ENCODE results near the gene PACRG.

PACRG gene

DNA sequence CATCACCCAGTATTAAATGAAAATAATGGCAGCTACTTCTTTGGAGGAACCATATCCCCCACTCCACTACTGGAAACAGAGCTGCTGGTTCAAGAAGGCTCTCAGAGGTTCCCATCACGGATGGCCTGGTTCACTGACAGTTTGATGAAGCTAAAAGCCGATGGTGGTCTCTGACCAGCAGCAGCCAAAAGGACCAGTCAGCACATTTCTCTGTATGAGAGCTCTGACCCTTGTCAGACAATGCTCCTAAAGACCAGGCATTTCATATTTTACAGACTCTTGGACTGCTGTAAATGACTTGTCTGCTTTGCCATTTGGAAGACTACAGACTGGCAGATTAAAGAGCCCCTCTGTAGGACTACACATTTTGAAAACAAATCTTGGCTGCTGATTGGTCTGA is 16.8 kb upstream of the PACRG start:
- no peak for DNase-seq

DNA sequence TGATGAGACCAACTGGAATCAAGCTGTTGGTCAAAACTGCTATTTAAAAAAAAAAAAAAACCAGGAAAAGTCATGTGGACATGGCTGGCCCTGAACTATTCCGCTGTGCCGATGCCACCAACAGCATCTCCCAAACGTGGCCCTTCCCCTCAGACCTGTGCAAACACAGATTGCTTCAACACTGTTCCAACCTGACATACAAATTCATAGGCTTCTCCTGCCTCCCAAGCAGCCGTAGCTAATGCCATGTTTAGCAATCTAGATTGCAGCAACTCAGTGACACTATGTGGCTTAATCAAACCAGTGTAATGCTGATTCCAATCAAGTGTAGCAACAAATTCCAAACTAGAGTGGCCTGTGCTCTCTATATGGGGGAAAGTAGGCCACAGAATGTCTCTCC is 16.4 kb upstream of the PACRG start:
- DNase-seq, result no peak

DNA sequence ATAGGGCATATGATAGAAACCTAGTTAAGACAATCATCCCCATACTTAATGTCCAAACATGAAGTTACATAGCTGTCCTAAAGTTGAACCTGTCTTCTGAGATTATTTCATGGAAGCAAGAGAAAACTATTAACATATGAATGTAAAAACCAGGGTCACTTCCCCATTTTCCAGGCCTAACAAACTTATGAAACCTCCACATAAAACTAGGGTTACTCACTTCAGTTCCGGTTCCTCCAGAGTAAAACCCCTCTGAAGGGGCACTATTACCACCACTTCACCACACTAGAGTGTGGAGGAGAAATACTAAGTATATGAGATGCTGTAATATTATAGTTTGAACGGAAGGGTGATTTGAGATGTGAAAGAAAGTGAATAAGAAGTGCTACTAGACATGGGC is 15.1 kb upstream of the PACRG start:
- DNase-seq, result no peak

DNA sequence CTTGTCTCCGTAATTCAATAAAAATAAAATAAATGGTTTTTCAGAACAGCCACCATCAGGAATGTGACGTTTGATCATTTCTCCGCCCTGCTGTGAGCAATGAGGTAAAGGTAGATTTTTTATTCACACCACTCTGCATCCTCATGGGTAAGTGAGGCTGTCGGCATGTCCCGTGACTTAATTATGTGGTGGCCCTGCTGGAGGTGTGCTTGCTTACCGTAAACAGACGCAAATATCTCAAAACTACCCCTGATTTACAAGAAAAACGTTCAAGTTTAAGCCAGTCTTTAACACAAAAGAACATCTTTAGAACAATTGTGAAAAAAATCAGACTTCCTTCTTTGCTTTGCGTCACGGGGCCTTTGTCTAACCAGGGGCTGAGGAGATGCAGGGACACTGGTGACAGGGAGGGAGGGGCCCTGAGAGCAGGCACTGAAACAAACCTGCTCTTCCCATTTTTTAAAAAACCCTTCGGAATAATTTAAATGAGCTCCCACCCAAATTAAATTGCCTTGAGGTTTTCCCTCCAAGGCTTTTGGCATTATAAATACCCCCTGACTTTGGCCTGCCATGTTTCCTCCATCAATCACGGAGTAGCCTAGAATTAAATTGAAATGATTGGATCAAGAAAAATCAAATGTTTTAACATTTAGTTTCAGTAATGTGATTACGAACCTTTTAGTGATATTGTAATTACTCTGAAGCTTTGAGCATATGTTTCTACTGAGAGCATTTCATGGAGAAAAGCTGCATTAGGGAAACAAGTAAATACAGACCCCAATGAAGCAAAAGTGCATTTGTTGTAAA is 13.6 kb upstream of the PACRG start:
- DNase-seq, result no peak

DNA sequence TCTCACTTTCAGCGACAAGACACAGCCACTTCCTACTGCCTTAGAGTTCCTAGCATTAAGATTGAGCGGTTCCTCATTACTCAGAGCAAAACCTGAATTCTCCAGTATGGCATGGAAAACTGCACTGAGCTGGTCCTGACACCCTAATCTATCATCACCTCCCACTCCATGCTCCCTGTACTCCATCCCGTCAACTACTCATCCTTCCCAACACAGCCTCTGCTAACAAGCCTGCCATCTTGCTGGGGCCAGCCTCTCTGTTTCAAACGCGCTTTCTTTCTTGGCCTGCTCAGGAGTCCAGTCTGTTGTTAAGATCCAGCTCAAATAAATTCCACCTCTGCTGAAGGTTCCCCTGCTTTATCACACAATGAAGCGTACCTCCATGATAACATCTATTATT is 12.2 kb upstream of the PACRG start:
- DNase-seq, result no peak

DNA sequence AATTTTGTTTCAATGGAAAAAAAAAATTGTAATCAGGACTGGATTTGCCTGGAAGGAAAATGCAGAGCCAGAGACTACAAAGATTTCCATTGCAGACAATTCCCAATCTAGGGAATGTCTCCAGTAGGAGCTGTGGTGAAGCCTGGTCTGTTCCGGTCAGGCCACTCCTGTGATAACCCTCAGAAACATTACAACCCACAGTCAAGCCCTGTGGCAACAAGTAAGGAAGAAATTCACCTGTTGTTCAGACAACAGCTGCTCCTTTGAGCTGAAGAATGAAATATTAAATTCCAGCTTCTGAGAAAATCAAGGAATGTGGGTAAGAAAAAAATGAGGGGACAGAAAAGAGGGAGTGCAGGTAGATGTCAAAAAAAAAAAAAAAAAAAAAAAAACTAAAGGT is 8.2 kb upstream of the PACRG start:
- DNase-seq, result no peak

DNA sequence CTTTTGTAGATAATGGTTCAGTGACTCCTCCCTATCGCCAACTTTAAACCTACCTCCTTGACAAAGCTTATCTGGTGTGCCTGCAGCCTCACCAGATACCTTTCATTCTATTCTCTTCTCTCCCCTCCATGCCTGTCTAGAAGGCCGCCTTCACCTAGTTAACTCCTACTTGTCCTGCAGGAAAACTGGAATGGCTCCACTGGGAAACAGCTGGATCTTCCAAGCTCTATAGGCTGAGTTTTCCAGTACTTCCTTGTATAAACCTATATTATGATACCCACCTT is 6.4 kb upstream of the PACRG start:
- no peak for DNase-seq

DNA sequence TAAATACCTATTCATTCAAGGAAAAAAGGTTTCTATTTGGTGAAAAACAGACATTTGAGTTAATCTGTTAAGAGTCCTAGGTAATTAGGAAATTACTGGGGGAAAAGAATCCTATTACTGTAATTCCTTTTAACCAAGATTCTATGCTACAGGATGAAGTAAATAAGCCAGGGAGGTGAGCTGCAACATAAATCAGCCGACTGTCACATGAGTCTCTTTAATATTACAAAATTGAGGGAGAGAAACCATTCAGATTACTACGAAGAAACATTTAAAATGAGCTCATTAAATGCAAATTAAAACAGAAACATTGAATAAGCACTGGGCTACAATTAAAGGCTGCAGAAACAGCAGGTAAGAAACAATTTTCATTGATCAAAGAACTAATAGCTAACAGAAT is 5.5 kb upstream of the PACRG start:
- no peak for DNase-seq

DNA sequence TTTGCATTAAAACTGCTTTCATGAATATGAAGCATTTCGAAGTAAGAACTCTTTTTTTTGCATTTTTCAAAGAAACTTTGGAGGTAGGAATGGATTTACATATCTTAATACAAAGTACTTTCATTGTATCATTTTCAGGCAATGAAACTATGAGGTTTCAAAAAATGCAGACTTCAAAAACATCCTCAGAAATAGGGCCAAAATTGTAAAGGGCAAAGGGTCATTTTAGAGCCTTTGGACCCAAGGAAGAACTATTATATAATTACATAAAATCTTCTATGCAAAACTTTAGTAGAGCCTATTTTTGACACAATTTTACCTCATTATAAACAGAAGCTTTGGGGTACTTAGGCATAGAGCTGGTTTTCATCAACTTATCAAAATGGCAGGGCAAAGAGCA is 5.1 kb upstream of the PACRG start:
- no peak for DNase-seq

DNA sequence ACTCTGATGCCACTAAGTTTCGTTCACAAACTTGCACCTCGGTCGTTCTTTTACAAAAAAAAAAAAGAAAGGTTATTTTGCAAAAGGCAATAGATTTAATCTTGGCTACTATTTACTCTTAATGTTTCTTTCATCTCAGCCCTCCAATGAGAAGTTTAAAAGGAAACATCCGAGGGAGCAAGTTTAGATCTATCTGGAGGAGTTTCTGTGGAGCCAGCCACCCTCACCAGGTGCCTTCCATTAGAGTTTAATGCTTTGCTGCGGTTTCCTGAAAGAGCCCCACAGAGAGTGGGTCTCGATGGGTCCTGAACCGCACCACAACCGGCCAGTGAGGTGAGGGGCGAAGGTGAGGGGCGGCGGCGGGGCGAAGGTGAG is 840 bp upstream of the PACRG start:
- DNase-seq, result no peak

DNA sequence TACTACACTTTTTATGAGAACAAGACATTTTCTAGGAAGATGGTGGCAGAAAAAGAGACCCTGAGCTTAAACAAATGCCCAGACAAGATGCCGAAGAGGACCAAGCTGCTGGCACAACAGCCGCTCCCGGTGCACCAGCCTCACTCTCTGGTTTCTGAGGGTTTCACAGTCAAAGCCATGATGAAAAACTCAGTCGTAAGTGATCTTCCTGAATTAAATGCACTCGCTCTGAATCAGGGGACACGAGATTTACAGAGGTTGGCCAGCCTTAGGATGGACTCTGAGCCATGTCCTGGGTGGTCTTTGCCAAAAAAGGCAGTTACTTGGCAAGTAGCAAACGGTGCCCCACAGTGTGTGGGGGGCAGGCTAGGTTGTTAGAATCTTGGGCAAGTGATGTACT is 423 bp downstream of the PACRG start:
- DNase-seq, result no peak

DNA sequence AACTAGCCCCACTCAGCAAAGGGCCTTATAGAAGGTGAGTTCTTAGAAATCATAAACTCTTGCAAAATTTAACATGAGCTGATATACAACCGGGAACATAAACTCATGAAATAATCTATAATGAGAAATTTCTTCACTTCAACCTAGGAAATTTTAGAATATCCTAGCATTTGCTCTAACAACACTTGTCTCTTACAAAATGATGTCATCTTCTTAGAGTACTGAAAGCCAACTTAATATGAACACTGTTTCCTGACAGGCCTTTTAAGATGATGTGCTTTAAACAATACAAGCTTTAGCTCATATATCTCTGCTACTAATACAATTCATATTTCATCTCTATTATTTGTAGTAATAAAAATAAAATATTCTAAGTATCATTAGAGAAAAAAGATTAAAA is 932 bp downstream of the PACRG start:
- no peak for DNase-seq

DNA sequence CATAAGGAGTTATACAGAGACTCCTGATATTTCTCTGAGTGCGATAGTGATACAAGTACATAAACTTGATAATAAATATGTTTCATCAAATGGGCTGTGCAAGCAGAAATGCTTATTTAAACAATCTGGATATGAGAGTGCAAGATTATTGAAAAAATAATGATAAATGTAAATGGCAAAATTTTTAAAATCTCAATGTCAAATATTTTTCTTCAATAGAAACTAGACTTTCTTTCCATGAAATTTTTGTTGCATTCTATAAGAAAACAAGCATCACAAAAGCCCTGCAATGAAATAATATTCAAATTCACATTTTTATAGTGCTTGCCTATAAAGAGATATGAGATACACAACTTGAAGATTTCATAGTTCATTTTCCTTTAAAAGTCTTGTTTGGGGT is 2.7 kb downstream of the PACRG start:
- no peak for DNase-seq

DNA sequence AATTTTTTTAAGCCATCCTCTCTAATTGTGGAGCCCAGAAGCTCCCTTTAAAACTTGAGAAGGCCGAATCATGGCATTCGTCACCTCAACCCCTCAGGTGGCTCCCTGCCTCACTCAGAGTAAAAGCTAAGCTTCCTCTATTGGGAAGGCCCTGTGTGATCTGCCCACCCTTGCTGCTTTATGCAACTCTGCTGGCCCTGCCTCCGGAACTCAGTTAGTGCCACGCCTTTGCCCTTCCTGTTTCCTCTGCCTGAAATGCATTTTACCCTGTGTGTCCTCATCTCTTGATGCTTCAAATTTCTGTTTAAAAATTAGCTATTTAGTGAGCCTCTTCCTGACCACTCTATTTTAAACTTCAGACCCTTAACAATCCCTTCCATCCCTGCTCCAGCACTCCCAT is 5.7 kb downstream of the PACRG start:
- DNase-seq, result peak; percentile 27

DNA sequence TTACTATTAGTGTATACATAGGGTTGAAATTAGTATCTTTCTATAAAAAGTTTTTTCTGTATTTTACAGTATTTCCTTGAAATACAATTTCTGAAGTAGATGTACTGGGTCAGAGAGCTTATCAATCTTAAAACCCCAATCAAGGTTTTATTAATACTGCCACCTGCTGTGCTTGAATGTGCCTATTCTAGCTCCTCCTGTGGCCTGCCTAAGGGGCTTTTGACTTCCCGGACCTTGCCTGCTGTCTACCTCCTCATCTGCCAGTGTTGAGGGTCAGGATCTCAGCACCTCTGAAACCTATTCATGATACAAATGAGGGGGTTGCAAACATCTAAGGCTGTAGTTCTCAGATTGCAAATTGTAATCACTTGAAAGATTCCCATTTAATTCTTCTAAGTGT is 9.2 kb downstream of the PACRG start:
- DNase-seq, result no peak

DNA sequence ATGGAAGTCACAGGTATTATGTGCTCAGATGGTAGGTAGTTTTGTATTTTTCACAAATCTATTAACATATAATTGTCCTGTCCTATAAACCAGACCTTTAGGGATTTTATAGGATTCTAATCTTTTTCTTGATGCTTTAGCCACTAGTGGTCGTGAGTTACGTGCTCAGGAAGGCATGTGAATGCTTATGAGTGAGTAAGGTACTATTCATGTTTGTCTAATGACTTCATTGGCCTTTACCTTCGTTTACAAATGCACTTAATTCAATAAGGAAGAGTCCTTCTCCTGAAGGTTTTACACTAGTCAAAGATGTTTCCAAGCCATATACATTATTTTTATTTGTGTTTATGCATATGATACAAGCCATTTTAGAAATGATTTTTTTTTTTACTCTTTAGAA is 23.0 kb downstream of the PACRG start:
- DNase-seq, result no peak

DNA sequence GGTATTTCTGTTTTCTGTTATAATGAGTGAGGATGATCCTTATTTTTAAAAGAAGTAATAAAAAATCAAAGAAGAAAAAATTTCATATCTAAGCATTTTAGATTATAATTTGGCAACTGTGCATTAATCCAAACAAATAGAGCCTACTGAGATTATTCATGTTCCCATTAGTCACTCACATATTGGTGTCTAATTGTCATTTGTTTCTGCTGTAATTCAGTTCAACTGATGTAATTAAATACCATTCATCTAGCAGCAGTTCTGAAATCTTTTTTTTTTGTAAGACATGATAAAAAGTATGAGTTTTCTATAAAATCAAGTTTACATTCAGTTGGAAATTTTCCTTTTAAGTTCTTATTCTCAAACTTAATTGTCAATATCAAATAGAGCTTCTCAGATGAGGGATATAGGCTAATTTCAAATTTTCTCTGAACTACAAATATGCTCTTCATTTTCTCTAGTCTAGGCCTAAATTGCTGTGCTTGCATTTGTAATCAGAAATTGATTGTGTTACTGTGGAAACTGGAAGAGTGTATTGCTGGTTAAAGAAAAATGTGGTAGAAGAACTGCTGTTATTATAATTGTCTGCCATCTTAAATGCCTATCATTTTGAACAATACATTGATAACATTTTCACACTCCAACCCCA is 23.6 kb downstream of the PACRG start:
- no peak for DNase-seq

DNA sequence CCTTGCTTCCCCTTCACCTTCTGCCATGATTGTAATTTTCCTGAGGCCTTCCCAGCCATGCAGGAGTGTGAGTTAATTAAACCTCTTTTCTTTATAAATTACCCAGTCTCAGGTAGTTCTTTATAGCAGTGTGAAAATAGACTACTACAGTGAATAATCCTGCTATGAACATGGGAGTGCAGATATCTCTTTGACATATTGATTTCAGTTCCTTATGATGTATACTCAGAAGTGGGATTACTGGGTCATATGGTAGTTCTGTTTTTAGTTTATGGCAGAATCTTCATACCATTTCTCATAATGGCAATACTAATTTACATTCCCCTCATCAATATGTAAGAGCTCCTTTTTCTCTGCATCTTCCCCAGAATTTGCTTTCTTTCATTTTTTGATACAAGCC is 26.0 kb downstream of the PACRG start:
- no peak for DNase-seq

DNA sequence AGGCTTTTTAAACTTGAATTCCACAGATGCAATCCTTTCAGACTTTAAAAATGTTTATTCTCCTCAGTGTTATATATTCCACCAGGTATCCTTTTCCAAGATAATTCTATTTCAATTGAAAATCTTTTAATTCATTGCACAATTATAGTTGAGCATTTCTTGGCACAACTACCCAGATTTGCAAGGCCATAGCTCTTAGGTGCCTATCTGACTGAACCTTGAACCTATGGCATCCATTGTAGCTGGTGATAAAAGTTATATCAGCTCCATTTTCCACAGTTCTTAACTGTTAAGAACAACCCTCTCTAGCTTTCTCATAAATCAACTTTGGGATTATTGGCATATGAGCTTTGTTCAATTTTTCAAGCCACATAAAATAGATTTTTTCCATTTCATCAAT is 42.4 kb downstream of the PACRG start:
- no peak for DNase-seq

DNA sequence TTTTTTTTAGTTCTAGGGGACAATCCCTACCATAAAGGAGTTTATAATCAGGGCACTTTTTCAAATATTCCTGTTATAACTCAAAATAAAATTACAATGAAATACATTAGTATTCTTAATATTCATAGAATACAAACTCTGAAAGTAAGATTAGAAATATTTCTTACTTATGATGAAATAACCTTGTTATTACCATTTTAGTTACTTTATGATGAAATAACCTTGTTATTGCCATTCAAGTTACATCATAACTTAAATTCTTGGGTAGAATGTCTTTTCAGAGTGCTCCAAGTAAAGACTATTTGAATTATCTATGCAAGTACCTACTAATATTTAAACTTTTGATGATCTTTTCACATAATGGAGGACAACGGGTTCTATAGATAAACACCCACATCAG is 43.2 kb downstream of the PACRG start:
- no peak for DNase-seq

DNA sequence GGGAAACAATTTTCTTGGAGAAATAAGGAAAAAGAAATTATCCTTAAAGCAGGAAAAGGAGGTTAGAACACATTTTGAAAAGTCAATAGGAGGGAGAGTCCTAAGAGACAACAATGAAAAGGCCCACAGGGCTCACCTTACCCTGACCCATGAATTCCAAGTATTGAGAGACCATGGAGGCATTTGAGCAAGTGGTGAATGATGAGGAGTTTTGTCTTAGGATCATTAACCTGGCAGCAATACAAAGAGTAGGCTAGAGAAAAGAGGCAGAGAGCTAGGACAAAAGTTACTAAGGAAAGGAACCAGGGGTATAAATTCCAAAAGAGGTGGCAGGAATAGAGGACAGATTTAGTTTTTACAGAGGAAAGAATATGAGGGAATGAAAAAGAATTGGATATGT is 44.7 kb downstream of the PACRG start:
- DNase-seq, result no peak

DNA sequence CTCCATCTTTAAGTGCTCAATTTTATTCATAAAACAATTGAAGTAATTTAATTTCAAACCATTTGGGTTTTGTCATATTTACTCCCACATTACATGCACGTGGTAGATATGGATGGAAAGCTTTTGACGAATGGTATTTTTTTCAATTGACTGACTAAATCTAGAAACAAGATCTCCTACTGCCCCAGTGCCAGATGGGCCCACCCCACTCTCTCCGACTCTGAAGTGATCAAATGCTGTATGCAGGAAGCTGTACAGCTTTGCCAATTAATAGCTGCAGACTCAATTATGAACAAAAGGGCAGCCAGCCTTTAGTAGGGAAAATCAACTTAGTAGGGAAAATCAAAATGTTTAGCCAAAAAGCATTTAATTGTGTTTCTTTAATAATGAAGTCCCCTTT is 46.2 kb downstream of the PACRG start:
- DNase-seq, result no peak

DNA sequence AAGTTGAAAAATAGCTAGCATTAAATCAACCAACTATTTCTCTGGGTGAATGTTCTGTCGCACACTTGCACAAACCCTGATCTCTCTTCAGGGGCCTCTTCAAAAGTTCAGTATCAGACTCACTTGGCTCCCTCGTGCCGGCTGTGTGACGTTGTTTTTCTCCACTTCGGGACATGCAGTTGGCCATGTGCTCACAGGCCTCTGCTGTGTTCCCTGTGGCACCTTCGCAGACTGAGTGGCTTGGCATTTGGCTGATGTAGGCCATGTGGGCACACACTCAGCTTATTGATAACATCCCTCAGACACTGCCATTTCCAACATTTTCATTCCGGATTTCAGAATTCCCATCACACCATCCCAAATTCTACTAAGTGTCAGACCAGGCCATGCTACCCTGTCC is 49.3 kb downstream of the PACRG start:
- DNase-seq, result no peak

DNA sequence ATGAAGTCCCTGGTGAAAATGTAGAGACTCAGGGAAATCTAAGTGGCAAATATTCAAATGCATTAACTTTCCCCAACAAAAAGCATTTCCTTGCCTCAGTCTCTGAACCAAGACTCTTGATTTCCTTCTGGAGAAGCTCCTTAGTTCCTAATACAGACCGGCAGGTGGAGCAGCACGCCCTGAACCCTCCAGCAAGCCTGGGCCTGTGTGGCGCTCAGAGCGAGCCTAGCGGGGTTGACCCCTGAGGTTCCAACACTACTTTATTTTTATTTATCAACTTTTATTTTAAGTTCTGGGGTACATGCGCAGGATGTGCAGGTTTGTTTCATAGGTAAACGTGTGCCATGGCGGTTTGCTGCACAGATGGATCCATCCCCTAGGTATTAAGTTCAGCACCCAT is 50.8 kb downstream of the PACRG start:
- DNase-seq, result no peak

DNA sequence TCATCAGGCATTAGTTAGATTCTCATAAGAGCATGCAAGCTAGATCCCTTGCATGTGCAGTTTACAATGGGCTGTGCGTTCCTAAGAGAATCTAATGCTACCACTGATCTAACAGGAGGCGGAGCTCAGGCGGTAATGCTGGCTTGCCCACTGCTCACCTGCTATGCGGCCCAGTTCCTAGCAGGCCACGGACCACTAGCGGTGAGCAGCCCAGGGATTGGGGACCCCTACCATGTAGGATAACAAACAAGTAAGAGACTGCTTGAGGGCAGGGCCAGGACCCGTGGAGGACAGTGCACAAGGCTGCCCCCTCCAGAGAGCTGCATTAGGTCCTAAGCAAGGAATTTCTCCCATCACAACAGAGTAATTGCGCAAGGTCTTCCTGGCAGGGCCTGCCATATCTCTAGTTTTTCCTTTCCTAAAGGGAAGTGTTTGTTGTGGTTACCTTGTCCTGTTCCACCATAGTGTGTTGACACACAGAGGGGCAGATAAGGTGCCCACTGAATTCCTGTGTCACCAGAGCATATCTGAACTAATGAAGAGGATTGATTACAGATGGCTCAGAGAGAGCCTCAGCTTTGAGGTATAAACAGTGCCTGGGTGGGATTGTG is 58.0 kb downstream of the PACRG start:
- DNase-seq, result no peak

All from CD4-positive, alpha-beta T cell treated with Interleukin-4 for 4 hours (primary cell).